Astrocyte of the hippocampus (primary cell): ENCODE measurements around the gene R3HDM1.
"Not testable (repeated sequence)": the region's sequence is repeated elsewhere in the genome, so short reads cannot be mapped to it uniquely, and the experiment has no call there.

ENCODE experiments used
- DNase-seq: peaks from one replicate; pipeline ENCODE4 v3.0.0; 2011; ENCODE audit warnings: low read depth, low spot score

R3HDM1 gene

DNA sequence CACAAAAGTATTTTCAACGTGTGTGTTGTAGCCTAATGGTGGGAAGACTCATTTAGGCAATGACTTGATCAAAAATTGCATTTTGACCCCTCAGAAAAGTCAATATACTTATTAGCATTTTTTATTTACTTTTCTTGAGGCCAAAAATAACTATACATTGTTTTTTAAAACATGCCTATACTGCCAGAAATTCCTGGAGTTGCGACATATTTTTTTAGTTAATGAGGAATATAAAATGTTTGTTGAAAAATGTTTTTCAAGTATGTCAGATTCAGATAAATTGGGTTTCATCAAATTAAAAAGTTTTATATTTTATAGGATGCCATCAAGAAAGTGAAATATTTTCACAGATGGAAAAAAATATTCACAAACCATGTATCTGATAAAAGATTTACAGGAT is 39.6 kb downstream of the R3HDM1 start:
- DNase-seq: no peak

DNA sequence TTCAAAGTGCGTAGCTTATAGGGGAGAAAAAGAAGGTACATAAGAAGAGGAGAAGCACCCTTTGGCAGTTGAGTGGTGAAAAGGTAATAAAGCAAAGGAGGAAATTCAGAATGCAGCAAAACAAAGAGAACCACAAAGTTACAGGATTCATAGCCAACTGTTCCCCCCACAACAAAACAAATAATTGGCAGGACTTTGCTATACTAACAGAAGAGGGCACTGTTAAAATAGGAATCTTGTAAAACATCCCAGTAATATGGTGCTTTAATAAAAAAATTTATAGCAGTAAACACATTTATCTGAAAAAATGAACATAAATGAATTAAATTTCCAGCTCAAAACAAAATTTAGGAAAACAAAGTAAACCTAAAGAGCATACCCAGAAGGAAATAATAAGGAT is 42.3 kb downstream of the R3HDM1 start:
- DNase-seq: peak; percentile 13

DNA sequence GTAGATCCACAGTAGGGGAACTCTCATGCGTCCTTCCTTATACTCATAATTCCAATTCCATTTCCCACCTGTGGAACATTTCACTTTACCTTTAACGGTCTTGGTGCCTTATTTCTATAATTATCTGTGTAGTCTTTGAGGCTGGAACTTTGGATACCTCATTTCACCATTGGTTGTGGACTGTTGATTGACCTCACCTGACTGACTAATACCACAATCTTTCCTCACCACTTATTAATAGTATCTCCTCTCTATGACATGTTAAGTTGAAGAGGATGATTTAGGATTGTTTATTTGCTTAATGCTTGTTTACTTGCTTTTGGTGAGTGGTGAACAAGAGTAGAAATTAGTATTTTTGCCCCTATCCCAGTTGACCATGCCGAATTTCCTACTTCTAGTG is 50.0 kb downstream of the R3HDM1 start:
- DNase-seq: no peak

- DNase-seq: no peak
Measured at GRCh38 chr2:135582383-135582782, 51.1 kb downstream of the R3HDM1 start.

- no peak for DNase-seq
Measured at GRCh38 chr2:135585586-135585985, 54.3 kb downstream of the R3HDM1 start.

DNA sequence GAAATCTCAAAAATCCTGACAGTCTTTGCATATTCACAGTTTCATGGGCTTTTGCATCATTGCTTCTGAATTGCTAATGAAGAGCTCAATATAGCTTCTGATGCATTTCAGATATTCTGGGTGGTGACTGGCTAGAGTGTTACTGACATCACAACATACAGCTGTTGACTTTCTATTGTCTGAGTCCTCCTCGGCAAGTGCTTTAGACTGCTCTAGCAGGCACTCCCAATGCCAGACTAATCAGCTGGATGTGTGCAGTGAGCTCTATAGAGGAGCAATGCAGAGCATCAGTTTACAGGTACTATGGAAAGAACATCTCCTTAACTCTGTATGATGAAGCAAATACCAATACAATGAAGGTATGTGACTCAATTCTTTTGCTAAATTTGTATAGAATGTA is 54.9 kb downstream of the R3HDM1 start:
- no peak for DNase-seq

GRCh38 chr2:135587958-135588357 is 56.7 kb downstream of the R3HDM1 start:
- no peak for DNase-seq

GRCh38 chr2:135590619-135591260 is 59.5 kb downstream of the R3HDM1 start:
- no peak for DNase-seq

DNA sequence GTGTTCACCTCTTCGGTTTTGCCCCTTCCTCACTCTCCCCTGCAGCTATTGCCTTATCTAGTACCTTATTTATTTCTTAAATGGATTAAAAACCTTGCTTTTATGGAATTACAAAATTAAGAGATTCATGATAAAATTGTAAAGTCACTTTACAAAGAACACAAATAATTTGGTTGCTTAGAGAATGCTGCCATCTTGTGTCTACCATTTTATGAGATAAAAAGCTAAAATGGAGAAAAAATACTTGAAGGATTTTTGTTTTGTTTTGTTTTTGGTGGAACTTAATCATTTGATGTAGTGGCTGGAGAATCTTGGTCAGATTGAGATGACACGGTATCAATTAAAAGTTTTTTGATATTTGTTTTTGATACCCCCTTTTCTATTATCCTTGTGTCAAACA is 69.6 kb downstream of the R3HDM1 start:
- DNase-seq: no peak

DNA sequence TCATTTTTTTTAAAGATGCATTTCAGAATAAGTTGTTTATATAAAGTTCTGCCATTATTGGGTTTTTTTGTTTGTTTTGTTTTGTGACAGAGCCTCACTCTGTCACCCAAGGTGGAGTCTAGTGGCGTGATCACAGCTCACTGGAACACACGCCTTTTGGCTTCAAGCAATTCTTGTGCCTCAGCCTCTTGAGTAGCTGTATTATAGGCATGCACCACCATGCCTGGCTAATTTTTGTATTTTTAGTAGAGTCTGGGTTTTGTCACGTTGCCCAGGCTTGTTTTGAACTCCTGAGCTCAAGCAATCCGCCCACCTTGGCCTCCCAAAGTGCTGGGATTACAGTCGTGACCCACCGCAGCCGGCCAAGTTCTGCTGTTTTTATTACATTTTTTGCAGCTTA is 72.3 kb downstream of the R3HDM1 start:
- DNase-seq: no peak

DNA sequence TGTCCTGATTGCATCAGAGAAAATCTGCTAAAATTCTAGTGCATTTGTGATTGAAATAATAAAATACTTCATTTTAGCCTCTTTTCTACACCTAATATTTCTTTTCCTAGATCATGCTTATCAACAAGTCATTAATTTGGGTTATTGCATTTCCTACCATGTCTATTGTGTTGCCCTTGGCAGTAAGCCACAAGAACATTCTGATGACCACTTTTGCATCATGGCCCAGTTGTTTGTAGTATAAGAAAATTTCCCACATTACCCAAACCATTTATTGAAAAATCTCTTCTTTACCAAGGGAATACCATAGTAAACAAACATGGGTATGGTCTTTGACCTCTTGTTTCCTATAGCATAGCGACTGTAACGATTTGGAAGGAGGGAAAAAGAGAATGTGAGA is 76.3 kb downstream of the R3HDM1 start:
- DNase-seq: peak; percentile 29

DNA sequence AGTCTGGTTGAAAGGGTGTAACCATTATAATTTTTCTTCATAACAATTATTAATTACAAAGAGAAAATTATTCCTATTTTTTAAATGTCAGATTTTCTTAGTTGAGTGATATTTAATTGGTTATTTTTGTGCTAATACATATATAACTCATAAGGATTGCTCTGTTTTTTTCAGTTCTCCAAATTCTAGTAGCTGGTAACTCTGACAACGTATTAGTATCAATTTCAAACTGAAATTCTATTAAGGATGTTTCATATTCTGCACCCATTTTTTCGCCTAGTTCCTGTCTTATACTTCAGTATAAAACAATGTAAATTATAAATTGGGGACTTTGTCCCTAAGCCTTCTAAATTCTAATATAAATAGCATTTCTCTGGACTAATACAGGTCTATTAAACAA is 81.0 kb downstream of the R3HDM1 start:
- DNase-seq: no peak

DNA sequence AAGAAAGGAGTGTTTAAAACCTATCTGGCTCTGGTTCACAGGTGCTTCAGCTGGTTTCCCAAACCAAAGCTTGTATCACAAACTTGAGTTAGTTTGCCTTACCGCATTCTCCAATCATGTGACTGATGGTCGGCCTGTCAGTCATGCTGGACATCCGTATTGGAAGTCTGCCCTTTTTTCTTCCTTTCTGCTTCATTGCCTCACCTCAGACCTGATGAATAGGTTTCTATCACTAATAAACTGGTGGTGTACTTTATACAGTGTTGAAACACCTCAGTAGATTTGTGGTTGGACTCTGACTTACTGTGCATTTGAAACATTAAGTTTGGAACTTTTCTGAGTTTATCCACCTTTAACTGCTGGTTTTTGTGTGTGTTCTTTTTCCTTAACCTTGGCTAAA is 84.1 kb downstream of the R3HDM1 start:
- no peak for DNase-seq

DNA sequence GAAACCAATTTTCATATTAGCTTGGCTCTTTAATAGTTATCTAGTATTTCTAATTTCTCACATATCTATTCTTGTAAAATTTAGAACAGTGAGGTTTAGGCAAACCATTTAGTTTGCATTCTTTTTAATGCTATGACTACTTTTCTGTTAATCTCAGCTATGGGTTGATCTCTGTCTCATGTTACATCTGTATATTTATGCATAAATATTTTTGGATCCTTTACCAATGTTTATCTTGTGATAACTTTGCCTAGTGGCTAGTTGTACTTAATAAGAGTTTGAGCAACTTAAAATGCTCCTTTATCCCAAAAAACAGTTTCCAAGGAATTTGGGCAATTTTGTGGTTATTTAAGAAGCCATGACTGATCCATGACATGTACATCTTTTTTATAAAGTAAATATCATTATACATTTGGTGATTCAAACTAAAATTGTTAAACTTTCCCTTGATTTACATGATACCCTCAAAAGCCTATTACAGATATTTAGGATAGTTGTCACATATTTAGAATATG is 86.3 kb downstream of the R3HDM1 start:
- DNase-seq: no peak

DNA sequence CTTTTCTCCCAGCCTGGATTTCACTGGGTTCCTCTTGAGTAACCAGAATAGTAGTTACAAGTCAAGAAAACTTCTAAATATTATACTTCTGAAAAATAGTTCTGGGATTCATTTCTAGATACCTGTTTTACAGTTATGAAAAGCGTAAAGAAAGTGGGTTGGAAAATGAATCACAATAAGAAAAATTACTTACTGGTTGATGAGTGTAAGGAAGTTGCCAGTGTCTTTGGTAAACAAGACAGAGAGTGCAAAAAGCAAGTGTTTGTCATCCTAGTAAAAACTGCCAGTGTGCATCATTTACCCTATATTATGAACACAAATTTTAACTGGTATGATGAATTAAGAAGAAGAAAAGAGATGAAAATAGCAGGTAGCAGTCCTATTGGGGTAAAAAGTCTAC is 88.9 kb downstream of the R3HDM1 start:
- no peak for DNase-seq

DNA sequence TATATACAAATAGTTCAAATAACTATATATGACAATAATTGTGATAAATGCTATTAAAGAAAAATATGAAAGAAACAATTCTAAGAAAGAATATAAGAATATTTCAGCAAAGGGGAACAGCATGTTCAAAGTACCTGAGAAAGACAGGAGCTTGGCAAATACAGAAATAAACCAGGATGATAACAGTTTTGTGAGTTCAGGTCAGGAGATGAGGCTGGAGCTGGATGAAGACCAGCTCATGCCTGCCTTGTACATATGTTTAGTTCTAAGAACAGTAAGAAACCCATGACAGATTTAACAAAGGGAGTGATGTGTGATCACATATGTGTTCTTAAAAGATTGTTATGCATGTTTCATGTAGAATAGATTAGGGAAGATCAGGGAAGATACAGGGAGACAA is 98.2 kb downstream of the R3HDM1 start:
- DNase-seq: no peak

- DNase-seq: not testable (repeated sequence)
Measured at GRCh38 chr2:135630034-135630433, 98.8 kb downstream of the R3HDM1 start.

DNA sequence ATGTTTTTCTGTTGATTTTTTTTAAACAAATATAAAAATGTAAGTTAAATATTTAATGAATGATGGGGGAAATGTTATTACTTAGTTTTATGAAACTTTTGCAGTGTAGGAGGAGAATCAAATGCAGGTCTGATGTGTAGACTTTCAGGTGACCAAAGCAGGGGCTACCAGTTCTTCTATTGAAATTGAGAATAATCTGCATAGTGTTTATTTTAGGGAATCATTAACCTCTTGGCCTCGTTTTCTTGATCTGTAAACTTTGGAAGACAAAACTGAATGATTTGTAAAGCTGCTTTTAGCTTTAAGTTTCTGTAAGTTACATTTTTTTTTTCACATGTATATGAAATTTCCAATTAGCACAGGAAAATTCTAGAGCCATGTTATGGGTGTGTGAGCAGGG is 99.2 kb downstream of the R3HDM1 start:
- no peak for DNase-seq

DNA sequence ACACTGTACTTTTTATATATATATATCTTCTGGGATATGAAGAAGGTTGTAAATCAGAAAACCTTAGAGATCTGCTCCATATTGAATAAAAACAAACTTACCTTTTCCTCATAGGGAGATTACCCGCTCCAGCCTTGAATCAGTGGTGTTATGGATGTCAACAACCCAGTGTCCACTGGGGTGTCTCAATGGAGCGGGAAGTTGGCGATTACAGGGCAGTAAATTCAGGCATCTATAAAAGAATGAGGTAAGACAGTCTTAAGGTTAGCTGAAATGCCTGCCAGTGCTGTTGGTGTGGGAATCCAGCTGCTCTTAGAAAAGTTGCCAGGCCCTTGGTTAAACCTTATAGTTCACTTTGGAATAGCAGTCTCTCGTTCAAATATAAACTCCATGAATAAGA is 102.3 kb downstream of the R3HDM1 start:
- DNase-seq: no peak

DNA sequence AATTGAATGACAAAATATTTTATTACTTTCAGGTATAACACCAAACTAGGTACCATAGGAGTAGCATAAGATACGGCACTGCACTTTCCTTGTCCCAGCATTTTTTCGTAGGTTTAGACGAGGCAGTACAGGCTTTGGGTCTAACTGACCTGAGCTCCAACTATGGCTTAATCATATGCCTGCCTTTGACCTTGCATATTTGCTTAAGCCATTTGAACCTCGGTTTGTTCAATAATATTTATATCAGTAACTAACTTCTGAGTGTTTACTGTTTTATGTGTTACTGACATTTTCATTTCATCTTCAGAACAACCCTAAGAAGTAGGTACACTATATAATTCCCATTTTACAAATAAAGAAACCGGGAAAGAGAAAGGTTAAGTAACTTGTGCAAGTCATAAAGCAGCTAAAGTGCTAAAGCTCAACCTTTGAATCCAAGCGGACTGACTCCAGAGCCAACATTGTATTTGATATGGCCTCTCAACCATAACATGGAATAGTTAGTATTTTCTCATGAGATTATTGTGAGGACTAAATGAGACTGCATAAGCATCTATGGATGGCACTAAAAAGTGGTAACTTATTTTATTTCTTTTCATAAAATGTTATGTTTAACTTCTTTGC is 104.0 kb downstream of the R3HDM1 start:
- DNase-seq: no peak

DNA sequence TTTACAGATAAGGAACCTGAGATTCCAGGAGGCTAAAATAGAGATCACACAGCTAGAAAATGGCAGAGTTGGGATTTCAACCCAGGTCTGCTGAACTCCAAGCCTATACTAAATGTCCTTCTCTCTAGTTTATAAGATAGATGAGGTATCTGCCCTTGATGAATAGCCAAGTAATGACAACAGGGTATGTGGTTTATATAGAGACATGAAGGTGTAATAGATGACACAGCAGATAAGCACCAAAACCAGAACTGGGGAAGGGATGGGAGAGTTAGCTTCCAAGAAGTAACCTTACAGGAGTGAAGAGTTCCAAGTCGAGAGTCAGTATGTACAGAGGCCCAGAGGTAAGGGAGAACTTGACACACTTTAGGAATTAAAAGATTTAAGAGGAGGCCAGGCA is 105.7 kb downstream of the R3HDM1 start:
- DNase-seq: no peak

DNA sequence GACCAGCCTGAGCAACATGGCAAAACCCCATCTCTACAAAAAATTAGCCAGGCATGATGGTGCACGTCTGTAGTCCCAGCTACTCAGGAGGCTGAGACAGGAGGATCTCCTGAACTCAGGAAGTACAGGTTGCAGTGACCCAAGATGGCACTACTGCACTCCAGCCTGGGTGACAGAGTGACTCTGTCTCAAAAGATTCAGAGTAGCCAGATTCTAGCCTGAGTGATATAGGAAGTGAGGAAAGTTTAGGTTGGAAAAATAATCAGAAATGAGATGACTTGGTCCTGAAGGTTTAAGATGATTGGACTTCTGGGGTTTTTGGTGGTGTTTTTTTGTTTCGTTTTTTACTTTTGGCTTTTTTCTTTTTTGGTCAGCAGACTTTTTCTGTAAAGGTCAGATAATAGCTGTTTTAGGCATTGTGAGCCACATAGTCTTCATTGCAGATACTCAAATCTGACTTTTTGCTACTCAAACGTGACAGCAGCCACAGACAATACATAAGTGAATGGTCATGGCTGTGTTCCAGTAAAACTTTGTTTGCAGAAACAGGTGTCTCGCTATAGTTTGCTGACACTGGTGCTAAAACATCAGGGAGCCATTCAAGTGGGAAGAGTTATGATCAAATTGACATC is 106.3 kb downstream of the R3HDM1 start:
- DNase-seq: no peak

DNA sequence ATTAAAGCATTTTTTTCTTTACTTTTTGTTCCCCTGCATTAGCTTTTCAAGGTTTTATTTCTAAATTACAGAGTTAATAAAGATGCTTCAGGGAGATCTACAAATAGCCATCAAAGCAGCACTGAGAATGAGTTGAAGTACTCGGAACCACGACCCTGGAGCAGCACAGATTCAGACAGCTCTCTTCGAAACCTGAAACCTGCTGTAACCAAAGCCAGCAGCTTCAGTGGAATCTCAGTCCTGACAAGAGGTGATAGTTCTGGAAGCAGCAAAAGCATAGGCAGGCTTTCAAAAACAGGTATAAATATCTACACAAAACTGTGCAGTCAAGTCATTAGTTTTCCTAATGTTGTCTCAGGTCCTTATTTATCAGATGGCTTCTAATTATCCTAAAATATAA is 107.5 kb downstream of the R3HDM1 start:
- no peak for DNase-seq
